ENCODE data around the gene HIVEP3.

GRCh38 chr1:41626146-41626545 lies 292.6 kb downstream of the HIVEP3 start:
- TF ChIP-seq CTCF (IDR thresholded peaks at IDR 0.05) (no peak), POLR2A (IDR thresholded peaks at IDR 0.05) (no peak)
